ENCODE results near the gene RDH5.
A peak's percentile ranks its signal among the peaks of the same experiment; 100 is the strongest.

RDH5 gene

GRCh38 chr12:55736076-55736475 is 15.9 kb downstream of the RDH5 start:
- TF ChIP-seq CTCF (IDR thresholded peaks at IDR 0.05; ENCODE audit: insufficient read depth, missing control alignments) = no peak
- DNase-seq (ENCODE audit: insufficient read length, low spot score) (no peak), FAIRE-seq (no peak)

DNA sequence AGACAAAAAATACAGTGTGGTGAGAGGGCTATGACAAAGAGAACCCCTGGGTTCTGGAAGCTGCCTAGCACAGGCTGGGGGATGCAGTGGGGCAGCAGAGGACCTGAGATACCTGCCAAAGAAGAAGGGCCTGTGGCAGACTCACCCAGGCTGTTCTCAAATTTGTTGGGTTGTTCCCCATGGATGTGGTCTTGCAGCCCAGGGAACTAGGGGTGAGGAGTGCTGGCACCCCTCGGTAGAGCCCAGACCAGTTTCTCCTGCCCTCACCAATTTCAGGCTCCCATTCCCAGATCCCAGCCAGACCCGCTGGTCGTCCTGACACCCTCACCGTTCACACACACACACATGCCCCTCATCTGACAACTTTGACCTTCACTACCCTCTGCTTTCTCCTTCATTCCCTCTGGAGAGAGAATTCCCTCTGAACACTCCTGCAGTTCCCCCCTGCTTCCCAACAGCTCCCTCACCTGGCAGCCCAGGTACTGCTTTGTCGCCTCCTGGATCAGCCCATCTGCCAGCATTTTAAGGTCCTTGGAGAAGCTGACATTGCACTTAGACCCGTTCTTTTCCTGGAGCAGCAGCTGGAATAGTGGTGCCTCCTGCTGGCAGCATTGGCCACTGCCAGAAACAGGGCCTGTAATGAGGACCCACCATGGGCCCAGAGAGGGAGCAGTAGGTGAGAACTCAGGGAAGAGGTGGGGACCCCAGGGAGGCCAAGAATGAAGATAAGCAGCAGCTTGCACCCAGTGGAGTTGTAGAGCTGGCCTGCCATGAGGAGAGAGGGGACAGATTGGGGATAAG is 16.8 kb downstream of the RDH5 start:
- FAIRE-seq = no peak
- TF ChIP-seq CTCF (IDR thresholded peaks at IDR 0.05; ENCODE audit: insufficient read depth, missing control alignments) = peak; percentile 79
- no peak for DNase-seq (ENCODE audit: insufficient read length, low spot score)

DNA sequence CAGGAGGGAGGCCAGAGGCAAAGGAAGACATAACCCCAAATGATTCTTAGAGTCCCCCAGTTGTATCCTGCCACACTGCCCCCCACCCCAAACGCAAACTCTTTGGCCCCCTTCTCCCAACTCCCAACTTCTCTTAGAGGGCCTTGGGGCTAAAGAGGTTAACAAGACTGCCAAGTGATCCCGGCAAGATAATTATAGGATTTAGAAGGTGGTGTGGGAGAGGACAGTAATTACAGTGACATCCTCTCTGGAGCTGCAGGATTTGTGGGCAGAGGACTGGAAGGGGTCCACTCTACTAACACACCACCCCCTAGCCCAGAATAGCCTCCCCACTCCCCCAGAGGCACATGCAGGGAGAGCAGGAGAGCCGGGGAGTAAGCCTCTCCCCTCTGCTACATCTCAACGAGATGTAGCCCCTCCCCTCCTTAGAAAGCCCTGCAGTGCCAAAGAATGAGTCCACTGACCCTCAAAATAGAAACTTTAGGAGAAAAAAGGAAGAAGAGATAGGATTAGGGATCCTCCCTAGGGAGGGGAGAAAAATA is 17.5 kb downstream of the RDH5 start:
- TF ChIP-seq CTCF (IDR thresholded peaks at IDR 0.05; ENCODE audit: insufficient read depth, missing control alignments) = no peak
- FAIRE-seq = no peak
- DNase-seq (ENCODE audit: insufficient read length, low spot score) = no peak

- TF ChIP-seq CTCF (IDR thresholded peaks at IDR 0.05; ENCODE audit: insufficient read depth, missing control alignments) = peak; percentile 88
- FAIRE-seq (peak; percentile 72), DNase-seq (ENCODE audit: insufficient read length, low spot score) (no peak)
These were observed 18.2 kb downstream of the RDH5 start for GRCh38 chr12:55738123-55739024.

- DNase-seq (ENCODE audit: insufficient read length, low spot score) (no peak), FAIRE-seq (no peak)
- no peak for TF ChIP-seq CTCF (IDR thresholded peaks at IDR 0.05; ENCODE audit: insufficient read depth, missing control alignments)
These were observed 18.8 kb downstream of the RDH5 start for GRCh38 chr12:55739025-55739378.

DNA sequence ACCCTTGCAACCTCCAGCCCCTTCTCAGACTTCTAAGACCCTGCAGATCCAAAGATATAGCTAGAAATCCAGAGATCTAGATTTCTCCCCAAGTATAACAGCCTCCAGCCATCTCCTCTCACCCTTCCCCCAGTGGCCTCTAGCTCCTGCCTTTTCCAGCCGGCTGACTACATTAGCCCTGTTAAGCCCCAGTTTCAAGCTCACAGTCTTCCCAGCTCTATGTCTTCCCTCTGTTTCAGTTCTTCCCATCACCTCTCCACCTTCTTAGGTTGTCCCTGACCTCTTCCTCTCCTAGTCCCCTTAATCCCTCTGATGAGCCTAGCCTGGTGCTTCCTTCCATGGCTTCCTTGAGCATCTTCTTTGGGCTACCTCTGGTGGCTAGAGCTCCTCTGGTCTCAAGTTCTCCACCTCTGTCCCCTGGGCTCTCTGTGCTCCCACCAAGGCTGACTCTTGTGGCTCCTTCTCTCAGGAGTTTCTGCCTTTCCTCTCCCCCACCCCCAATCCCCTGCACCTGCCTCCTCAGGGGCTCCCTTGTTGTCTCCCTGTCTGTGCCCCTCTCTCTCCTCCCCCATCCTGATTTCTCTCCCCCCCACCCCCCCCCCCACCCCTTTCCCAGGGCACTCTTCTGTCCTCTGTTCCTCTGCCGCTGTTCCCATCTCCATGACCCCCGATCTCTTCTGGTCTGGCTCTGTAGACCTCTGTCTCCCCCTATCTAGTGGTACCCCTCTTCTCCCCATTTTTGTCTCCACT is 21.9 kb downstream of the RDH5 start:
- FAIRE-seq = no peak
- no peak for DNase-seq (ENCODE audit: insufficient read length, low spot score)
- no peak for TF ChIP-seq CTCF (IDR thresholded peaks at IDR 0.05; ENCODE audit: insufficient read depth, missing control alignments)

Measured in D721Med (cell line).